ENCODE measurements around the gene ARHGAP10.
A peak's percentile ranks its signal among the peaks of the same experiment; 100 is the strongest.
"Not testable (repeated sequence)": the region's sequence is repeated elsewhere in the genome, so short reads cannot be mapped to it uniquely, and the experiment has no call there.

The ARHGAP10 gene

DNA sequence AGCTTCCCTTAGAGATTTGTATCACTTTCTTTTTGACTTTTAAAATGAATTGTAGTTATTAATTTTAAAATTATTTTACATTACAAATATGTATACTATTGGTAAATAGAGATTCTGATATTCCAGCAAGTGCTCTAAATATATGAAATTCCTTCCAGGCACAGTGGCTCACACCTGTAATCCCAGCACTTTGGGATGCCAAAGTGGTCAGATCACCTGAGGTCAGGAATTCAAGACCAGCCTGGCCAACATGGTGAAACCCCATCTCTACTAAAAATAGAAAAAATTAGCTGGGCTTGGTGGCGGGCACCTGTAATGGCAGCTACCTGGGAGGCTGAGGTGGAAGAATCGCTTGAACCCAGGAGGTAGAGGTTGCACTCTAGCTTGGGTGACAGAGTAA, 180.2 kb downstream of the ARHGAP10 start:
- DNase-seq (ENCODE audit: low spot score) = not testable (repeated sequence)

DNA sequence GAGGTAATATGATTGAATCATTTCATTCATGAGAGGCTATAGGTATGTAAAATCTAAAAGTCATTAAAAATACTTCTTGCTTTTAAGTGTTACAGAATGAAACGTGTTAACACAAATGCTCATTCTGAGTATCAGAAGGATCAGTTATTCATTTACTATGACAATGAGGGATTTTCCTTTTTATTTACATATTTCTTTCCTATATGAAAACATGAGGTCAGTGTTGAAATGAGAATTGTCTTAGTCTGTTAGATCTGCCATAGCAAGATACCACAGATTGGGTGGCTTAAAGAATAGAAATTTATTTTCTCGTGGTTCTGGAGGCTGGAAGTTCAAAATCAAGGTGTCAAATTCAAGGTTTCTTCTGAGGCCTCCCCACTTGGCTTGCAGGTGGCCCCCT, 181.2 kb downstream of the ARHGAP10 start:
- DNase-seq (ENCODE audit: low spot score) = no peak

DNA sequence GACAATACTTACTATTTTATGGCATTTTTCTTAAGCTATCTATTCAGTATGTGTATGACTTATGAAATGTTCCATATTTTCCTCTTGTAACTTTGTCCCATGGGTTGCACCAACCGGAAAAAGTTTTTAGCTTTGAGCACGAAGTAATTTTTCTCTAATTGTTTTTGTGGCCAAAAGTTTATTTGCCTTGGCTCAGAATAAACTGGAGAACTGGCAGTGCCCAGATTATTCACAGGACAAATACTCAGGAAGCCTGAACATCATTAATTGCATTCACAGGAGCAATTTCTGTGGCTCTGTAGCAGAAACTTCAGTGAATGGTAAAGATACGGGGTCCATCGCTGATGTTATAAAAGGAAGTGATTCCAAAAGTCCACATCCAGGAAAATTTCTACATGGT, 184.5 kb downstream of the ARHGAP10 start:
- DNase-seq (ENCODE audit: low spot score) = no peak

DNA sequence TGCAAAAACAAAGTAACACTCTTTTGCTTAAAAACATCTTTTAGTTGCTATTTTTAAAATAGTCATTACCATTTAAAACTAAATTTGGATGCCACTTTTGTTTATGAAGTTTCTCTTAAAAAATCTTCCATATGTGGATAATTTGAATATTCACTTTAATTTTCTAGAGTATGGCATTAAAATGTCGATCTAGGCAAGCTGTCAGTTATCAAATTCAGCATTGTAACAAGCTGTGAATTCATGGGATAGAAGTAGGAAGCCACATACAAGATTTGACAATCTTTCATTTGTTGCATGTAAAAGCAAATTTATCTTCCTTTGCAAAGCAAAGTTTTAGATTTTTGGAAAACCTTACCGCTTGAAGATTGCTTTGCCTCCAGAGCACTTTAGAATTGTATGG, 191.5 kb downstream of the ARHGAP10 start:
- DNase-seq (ENCODE audit: low spot score) = no peak

DNA sequence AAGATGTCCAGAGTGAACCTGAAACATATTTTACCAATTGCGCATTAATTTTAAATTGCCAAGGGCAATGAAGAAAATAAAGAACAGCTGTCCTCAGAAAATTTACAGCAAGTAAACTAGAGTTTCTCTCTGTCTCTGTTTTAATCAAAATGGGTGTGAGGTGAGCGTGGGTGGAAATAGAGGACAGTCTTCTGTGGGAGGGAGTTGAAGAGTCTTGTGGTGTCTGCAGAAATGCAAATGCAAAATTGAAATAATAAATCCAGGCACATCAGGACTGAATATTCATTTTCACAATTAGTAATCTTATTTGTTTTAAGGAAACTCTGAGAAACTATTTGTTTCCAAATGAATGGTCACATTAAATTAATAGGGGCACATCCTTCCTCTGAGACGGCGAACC, 192.0 kb downstream of the ARHGAP10 start:
- DNase-seq (ENCODE audit: low spot score) = no peak

DNA sequence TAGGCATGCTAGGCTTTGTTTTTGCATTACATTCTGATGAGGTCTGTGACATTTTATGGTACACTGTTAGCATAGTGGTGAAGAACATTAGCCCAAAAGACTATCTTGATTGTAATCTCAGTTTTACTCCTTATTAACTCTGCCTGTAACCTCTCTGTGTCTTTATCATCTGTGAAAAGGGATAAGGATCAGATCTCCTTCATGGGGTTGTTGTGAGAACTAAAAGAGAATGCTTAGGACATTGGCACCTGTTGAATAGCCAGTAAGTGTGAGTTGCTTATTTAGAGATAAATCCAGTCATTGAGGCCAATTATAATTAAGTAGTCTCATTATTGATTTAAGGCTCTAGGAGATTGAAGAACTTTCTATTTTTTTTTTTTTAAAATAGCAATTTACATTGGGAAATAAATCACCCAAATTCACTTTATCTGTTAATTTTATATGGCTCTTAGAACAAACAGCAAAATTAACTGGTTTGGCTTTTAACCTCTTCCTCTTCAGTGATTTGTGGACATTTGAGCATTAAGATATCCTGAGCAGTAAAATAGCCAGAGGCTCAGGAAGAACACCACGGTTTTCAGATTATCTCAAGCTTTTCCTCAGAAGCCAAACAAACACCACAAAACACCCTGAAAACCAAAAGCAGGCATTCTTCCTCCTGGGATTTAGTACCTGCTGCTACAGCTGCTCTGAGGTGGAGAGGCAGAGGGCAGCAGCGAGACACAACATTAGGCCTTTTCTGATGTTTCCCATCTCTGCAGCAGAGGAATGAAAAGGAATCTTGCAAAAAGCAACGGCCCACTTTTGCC, 192.9 kb downstream of the ARHGAP10 start:
- peak; percentile 60 for DNase-seq (ENCODE audit: low spot score)

DNA sequence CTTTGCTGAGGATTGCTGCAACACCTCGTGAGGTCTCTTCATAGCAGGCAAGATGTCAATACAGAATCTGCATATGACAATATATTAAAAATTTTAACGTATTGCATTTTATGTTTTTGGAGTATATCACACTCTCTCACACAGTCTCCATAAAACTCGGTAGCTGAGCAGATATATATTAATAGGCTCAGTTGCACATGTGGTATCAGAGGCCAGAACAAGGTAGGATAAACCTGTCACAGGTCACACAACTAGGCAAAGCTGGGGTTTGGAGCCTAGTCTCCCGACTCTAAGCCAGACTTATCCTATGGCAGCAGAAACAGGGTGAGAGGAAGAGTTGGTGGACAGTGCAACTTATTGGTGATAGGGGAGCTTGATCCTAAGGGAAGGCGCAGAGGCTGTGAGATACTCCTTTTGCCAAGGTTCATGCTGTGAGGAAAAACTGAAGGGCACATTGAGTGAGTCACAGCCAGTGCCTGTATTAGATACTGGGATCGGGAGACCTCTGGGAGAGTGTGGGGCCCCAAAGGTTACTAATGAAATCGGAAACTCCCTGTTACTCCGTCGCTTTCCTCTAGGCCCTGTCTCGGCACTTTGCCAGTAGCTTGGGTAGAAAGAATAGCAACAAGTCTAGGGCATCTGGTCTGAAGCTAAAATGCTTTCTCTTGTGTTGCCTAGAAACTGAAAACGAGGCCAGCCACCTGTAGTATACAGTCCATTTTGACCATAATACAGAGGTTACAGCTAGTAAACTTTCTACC, 195.7 kb downstream of the ARHGAP10 start:
- no peak for DNase-seq (ENCODE audit: low spot score)

DNA sequence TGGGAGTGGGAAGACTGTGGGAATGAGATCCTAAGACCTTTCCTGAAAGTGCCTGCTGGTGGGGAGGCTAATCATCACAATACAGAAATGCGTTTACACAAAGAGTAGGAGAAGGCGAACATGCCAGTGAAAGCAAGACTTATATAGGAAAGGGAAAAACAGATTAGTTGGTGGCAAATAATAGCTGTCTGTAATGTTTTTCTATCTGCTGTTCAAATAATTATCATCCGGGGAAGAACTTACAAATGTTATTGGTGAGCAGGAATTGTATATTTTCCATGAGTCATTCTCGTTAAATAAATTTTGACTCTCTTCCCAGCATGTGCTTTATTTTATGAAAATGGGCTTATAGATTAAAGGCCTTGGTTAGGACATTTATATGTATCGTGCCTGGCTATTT, 196.5 kb downstream of the ARHGAP10 start:
- no peak for DNase-seq (ENCODE audit: low spot score)

DNA sequence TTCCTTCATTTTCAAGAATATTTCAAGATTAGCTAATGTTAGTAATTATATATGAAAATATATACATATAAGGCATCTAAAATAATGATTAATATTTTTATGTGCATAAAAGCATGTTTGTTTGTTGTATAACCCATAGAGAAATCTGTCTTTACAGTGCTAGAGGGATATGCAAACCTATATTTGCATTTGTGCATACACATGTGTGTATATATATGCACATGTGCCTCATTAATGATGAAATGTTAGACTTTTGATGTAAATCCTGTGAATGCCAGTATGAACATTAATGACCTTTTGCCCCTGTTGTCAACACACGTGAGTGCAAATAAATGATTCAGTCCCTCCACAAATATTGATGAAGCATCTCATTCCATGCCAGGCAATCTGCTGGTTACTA, 197.9 kb downstream of the ARHGAP10 start:
- no peak for DNase-seq (ENCODE audit: low spot score)

DNA sequence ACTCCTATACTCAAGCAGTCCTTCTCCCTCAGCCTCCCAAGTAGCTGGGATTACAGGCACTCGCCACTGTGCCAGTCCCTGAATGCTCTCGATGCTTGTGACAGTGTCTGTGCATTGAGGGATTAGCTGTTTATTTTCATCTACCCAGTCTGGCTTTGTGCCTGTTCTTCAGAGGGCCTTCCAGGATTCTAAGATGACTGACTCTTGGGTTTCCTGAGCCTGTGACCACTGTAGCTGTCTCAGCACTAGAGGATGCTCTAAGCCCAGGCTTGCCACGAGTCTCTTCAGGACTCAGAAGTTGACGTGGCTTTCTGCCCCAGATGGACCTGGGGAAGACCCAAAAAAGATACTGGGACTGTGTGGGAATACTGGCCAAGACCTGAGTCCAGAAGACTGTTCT, 201.4 kb downstream of the ARHGAP10 start:
- no peak for DNase-seq (ENCODE audit: low spot score)

DNA sequence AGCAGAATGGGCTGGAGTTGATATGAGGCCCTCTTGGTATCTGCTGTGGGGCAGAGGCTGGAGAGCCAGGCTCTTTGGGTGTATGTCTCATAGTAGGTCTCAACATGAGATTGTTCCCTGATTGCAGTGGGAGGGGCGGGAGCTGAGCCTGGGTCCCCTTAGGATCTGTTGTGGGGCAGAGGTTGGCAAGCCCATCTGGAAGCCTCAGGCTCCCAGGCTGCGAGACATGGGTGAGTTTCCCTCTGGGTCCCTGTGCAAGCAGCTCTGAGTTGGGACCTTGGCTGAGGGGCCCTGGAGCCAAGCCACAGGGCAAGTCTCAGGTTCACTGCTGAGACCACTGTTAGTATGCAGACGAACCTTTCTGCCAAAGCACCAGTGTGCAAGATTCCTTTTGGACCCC, 201.9 kb downstream of the ARHGAP10 start:
- DNase-seq (ENCODE audit: low spot score) = no peak

DNA sequence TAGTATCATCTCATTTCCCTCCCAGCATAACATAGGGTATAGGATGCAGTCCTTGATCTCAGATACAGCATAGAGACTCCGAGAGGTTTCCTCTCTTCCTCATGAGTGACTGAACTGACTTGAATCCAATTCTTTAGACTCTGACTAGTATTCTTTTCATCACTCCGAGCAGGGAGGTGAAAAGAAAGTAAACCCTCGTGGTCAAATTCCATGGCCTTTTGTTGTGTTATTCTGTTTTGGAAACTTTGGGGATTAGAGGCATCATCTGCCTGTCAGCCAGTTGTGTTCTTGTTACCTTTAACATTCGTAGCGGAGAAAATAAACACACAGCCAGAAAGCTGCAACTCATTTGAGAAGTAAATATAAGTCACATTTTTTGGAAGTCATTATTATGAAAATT, 206.6 kb downstream of the ARHGAP10 start:
- DNase-seq (ENCODE audit: low spot score) = no peak

DNA sequence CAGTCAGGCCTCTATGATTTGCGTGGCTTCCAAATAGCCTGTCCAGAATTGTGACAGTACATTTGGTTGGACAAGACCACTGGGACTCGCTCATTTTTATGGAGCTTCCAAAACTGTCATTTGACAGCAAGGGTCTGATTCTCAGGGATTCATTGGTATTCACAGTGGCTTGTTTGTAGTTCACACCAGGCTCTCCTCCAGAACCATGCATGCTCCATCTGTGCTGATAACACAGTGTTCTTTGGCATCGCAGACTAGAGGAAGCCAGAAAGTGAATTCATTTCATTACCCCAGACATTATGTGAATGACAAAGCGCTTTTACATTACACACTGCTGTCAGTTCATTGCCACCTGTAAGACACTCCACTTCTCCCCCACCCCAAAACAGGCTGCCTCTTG, 208.3 kb downstream of the ARHGAP10 start:
- no peak for DNase-seq (ENCODE audit: low spot score)

DNA sequence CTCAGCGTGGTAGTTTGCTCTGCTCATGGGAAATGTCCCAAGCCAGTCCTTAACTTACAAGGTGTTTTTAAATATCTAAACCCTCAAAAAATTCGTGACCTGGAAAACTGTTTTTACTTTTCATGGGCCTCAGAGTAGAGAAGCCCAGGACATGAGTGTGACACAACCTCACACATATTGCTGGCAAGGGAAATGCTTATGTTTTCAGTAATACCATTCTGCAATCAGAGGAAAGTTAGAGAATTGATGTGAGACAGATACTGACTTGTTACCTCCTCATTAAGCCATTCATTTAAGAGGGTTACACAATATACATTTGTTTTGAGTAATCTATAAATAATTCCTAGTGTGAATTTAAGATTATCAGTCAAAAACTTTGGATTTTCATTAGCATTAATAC, 209.5 kb downstream of the ARHGAP10 start:
- DNase-seq (ENCODE audit: low spot score) = no peak

DNA sequence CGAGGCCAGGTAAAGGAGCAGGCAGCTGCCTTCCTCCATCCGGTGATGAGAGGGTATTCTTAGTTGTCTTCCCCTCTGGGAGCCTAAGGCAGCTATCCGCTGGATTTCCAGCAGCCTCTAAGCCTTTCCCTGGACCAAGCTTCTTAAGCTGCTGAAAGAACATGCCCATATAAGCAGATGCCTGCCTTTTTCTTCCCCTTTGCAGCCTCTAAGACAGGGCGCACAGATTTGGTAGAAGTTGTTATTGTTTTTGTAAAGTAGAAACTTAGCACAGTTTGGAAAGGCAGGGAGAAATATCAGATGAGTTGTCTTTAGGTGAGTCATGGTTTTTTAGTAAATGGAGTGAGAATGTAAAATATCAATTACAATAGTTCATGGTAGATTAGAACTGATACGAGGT, 210.8 kb downstream of the ARHGAP10 start:
- DNase-seq (ENCODE audit: low spot score) = no peak

DNA sequence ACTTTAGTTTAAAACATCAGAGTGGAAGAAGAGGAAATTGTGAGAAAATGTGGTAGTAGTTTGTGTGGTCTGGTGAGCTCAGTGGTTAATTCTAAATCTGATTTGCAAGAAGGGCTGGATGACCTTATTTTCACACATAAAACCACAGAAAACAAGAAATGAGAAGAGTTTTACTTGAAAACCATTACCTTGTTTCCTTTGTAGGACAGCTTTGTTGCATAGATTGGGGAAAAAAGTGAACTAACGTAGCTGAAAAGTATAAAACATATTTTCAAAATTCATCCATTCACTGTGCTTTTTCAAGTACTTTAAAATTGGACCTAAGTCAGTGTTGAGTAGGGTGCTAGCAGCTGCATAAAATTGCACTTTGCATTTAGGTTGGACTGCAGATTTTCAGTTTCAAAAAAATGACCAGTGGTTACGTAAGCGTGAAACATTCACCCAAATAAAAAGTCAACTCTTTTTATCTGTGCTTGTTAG, 211.3 kb downstream of the ARHGAP10 start:
- no peak for DNase-seq (ENCODE audit: low spot score)

DNA sequence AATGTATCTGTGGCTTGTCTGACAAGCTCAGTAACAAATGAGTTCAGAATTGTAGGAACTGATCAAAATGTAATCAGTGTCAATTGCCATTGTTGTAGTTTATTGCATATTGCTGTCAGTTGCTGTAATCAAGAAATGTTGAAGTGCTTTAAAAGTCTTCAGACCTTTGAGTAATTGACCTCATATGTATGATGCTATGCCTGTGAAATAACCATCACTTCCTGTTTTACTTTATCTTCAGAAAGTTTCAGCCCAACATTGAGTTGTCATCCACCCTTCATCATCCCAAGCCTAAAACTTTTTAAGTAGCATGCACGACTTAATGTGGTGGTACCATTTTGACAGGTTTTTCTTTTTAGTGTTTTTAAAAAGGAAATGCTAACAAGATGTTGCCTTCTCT, 212.4 kb downstream of the ARHGAP10 start:
- DNase-seq (ENCODE audit: low spot score) = no peak

DNA sequence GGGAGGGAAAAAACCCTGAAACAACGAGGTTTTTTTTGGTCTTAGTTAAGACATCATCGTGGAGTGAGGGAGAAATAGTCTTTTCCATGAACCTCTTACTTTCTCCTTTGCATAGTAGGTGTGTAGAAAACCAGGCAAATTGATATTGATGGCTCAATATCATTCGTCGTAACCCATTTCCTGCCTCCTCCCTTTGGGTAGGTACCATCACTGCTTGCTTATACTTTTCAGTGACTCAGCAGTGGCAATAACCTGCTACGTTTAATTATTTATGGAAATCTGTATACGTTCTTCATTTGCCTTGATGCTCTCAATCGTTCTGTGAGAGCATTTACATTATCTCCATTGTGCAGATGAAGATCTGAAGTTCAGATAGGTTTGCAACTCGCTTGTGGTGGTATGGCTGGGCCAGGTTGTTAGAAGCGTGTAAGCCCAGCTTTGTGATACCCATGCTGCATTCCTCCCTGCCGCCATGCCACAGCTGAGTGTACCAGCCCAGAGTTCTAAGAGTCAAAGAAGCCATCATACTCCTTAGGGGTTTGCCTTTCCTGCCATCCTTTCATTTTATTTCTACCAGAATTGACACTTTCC, 212.9 kb downstream of the ARHGAP10 start:
- DNase-seq (ENCODE audit: low spot score) = no peak

DNA sequence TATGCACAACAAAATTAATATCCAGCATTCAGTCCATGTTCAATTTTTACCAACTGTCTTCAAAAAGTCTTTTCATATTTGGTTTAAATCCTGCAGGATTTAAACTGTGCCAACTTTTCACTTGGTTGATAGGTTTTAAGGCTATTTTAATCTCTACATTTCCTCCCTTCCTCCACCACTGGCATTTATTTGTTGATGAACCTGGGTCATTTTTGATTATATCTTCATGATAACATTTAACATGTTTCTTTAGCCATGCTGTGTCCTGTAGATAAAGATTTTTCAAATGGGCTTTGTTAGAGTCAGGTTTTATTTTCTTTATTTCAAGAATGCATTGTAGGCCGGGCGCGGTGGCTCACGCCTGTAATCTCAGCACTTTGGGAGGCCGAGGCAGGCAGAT, 216.4 kb downstream of the ARHGAP10 start:
- DNase-seq (ENCODE audit: low spot score) = no peak

DNA sequence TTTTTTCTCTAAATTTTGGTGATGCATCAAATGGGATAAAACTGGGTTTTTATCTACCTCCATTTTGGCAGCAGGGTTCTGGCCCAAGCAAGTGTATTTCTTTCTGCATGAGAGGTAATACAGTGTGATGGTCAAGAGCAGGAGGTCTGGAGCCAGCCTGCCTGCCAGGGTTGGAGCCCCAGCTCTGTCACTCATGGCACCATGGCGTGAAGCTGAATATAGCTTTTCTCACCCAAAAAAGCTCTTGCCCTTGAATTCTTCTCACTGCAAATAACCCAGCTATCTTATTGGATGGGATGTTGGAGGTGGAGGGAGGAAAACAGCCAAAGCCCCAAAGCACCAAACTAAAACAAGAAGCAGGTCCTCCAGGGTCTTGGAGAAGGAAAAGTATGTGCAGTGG, 218.4 kb downstream of the ARHGAP10 start:
- no peak for DNase-seq (ENCODE audit: low spot score)

DNA sequence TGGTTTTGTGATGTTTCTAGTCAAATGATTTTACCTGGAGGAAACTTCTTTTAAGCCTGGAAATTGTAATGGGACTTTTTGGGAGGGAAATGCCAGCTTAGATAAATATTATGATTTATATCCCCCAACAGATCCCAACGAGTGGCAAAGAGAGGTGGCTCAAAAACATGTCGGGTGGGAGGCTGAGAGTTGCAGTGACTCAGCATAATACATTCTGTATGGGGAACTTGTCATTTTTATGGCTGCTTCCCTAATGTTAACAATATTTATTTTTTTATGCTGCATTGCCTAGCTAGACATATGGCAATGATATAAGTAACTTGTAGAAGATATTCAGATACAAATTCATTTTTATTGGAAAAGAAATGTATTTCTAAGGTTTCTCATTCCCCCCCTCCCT, 219.0 kb downstream of the ARHGAP10 start:
- DNase-seq (ENCODE audit: low spot score) = no peak

DNA sequence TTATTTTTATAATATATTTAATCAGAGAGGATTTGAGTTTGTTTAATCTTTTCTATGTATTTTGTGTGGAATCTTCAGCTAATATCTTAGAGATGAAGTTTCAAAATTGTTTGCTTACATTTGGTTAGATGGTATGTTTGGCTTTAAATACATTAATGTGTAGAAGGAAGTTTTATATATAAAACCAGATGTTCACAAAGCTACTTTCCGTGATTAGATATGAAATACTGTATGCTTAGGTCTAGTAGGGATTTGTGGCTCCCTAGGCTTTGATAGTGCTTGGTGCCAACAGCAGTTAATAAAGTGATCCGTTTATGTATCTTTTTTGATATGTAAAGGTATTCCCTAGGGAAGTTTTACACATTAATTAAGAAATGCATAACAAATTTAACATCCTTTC, 223.0 kb downstream of the ARHGAP10 start:
- no peak for DNase-seq (ENCODE audit: low spot score)
